GM18507 (cell line): ENCODE measurements around the gene MYD88.
"Not testable (repeated sequence)": the region's sequence is repeated elsewhere in the genome, so short reads cannot be mapped to it uniquely, and the experiment has no call there.

Source experiments
- DNase-seq: peaks from one replicate; pipeline ENCODE4 v3.0.0; 2011; ENCODE audit warnings: low read depth; ENCODE audit not compliant: insufficient read length; ENCODE audit errors: extremely low spot score
- FAIRE-seq: peaks from 2 replicates; lab custom pipeline; 2011; peaks lifted over from hg19 to GRCh38; lab: Jason Lieb, UNC

MYD88 gene

GRCh38 chr3:38124324-38125122 lies 13.9 kb upstream of the MYD88 start:
- no peak for DNase-seq
- FAIRE-seq = no peak

GRCh38 chr3:38125305-38126120 lies 12.9 kb upstream of the MYD88 start:
- DNase-seq (no peak), FAIRE-seq (no peak)

GRCh38 chr3:38126121-38126892 lies 12.2 kb upstream of the MYD88 start:
- no peak for DNase-seq
- FAIRE-seq = no peak

- FAIRE-seq (no peak), DNase-seq (no peak)
Measured at GRCh38 chr3:38127611-38128302, 10.7 kb upstream of the MYD88 start.

GRCh38 chr3:38128303-38128655 lies 10.2 kb upstream of the MYD88 start:
- FAIRE-seq = no peak
- no peak for DNase-seq

- FAIRE-seq (no peak), DNase-seq (no peak)
Measured at GRCh38 chr3:38129058-38129457, 9.4 kb upstream of the MYD88 start.

- no peak for FAIRE-seq
- no peak for DNase-seq
Measured at GRCh38 chr3:38130631-38131065, 7.8 kb upstream of the MYD88 start.

GRCh38 chr3:38131621-38132369 lies 6.7 kb upstream of the MYD88 start:
- DNase-seq (no peak), FAIRE-seq (no peak)

GRCh38 chr3:38133209-38133556 lies 5.3 kb upstream of the MYD88 start:
- FAIRE-seq = no peak
- DNase-seq = no peak

GRCh38 chr3:38133557-38134405 lies 4.7 kb upstream of the MYD88 start:
- no peak for DNase-seq
- no peak for FAIRE-seq

GRCh38 chr3:38134517-38135143 lies 3.8 kb upstream of the MYD88 start:
- not testable (repeated sequence) for DNase-seq, FAIRE-seq

GRCh38 chr3:38135621-38136277 lies 2.7 kb upstream of the MYD88 start:
- not testable (repeated sequence) for DNase-seq
- FAIRE-seq = peak; percentile 57

- FAIRE-seq (no peak), DNase-seq (no peak)
Measured at GRCh38 chr3:38136393-38136776, 2.1 kb upstream of the MYD88 start.

GRCh38 chr3:38136777-38137614 lies 1.5 kb upstream of the MYD88 start, which contains the start of gene ACAA1:
ACAA1 (minus strand) TSS chr3:38137127; CDS start chr3:38137035, 92 bp downstream.
- FAIRE-seq (peak; percentile 99), DNase-seq (peak; percentile 93)

- no peak for FAIRE-seq
Measured at GRCh38 chr3:38137615-38138348, 679 bp upstream of the MYD88 start.

GRCh38 chr3:38139191-38139590 lies 730 bp downstream of the MYD88 start:
- FAIRE-seq (no peak), DNase-seq (no peak)

More at GRCh38 chr3:38137615-38138348, 679 bp upstream of the MYD88 start:
- no peak for DNase-seq
